ENCODE results near the gene OPCML. TPM values are rescaled to one million over a fixed set of nuclear protein-coding genes. Genes with fewer than 3 reads are reported as not detected.

OPCML gene
- total and polyA plus RNA-seq, 2 donors (not counting 1 experiment from before 2014, with no cell fraction given), result not detected

DNA sequence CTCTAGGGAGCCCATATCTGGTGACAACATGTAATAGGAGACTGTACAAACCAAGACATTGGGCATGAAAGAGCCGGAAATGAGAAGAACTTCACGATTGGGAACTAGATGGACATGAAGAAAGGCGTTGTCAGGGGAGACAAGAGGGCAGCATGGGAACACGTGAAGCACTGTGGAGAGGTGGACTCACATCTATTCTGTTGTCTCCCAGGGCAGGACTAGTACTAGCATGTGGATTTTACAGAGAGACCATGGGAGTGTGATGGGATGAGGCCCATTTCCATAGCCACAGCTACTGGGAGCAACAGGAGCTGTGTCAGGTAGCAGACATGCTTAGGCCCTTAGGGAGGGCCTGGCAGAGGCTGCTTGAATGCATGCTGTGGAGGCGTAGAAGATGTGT, 333.9 kb downstream of the OPCML start:
- TF ChIP-seq EZH2 (IDR thresholded peaks at IDR 0.05; ENCODE audit: borderline replicate concordance, insufficient read depth, low read depth, low read length, poor library complexity, severe bottlenecking), result no peak
- TF ChIP-seq, protein P1, sequence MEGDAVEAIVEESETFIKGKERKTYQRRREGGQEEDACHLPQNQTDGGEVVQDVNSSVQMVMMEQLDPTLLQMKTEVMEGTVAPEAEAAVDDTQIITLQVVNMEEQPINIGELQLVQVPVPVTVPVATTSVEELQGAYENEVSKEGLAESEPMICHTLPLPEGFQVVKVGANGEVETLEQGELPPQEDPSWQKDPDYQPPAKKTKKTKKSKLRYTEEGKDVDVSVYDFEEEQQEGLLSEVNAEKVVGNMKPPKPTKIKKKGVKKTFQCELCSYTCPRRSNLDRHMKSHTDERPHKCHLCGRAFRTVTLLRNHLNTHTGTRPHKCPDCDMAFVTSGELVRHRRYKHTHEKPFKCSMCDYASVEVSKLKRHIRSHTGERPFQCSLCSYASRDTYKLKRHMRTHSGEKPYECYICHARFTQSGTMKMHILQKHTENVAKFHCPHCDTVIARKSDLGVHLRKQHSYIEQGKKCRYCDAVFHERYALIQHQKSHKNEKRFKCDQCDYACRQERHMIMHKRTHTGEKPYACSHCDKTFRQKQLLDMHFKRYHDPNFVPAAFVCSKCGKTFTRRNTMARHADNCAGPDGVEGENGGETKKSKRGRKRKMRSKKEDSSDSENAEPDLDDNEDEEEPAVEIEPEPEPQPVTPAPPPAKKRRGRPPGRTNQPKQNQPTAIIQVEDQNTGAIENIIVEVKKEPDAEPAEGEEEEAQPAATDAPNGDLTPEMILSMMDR (IDR thresholded peaks at IDR 0.05), result no peak
- Mint-ChIP-seq H3K9me3 (ENCODE audit: insufficient read depth) (no peaks in the 10 kb centered on the region), H3K27ac (no peak overlapping the region), H3K4me1 (no peaks in the 10 kb centered on the region), H3K27me3 (peaks cover 3% of the 10 kb centered on the region), H3K4me3 (no peak overlapping the region)
- ChIA-PET CTCF (no interaction called here), POLR2A (no interaction called here)
- Histone ChIP-seq H3K27ac (ENCODE audit: low read length in 2 of 2) (no peak overlapping the region), H3K79me2 (ENCODE audit: control insufficient read depth, insufficient read depth, low read length) (no peaks in the 10 kb centered on the region), H3K4me2 (replicated peaks; ENCODE audit: low read depth, low read length, poor library complexity, severe bottlenecking) (no peak overlapping the region), H2AFZ (ENCODE audit: insufficient read depth, low read depth, low read length, poor library complexity, severe bottlenecking) (no peak overlapping the region), H3K9me3 (ENCODE audit: control extremely low read depth in 1 of 3, control insufficient read depth in 2 of 3, insufficient read depth in 1 of 3, low read length in 2 of 3) (peaks cover 0 to 3% (median 0%) of the 10 kb centered on the region in 3 donors), H4K20me1 (ENCODE audit: control insufficient read depth, insufficient read depth, low read length, poor library complexity, severe bottlenecking) (no peaks in the 10 kb centered on the region), H3K27me3 (replicated peaks in 1 of 4; ENCODE audit: control extremely low read depth in 1 of 4, control insufficient read depth in 3 of 4, insufficient read depth in 4 of 4, low read length in 3 of 4) (no peaks in the 10 kb centered on the region), H3K4me1 (ENCODE audit: control insufficient read depth in 2 of 2, insufficient read depth in 2 of 2, low read length in 2 of 2) (no peaks in the 10 kb centered on the region), H3K4me3 (ENCODE audit: control extremely low read depth in 1 of 5, extremely low read depth in 1 of 5, insufficient read depth in 1 of 5, low read depth in 2 of 5, low read length in 4 of 5) (no peak overlapping the region), H3K9ac (ENCODE audit: low read length) (no peak overlapping the region), H3K36me3 (replicated peaks in 1 of 2; ENCODE audit: control extremely low read depth in 1 of 2, control insufficient read depth in 1 of 2, extremely low read depth in 1 of 2, insufficient read depth in 2 of 2, low read length in 1 of 2) (no peaks in the 10 kb centered on the region)
- DNase-seq (no peak), ATAC-seq (ENCODE audit: low read depth) (no peak)
- intact Hi-C loops (cut with micrococcal nuclease), result no loop called here
- WGBS (ENCODE audit: insufficient coverage), result 83% methylated on average over 4 of the region's 5 CpGs

DNA sequence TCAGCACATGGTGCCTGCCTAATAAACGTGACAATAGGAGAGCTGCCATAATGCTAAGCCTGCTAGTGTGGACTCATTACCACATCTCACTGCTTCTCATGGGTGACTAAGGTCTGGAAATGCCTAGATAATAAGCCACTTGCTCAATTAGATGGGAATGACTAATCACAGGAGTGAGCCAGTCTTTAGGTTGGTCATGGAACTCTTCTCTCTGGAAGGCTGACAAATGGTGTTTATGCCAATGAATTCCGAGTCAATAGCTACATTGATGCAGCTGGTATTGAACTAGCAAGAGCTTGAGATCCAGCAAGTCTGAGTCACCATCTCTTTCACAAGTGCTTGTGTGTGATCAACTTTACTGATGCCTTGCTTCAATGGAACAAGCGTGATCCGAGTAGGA, 334.9 kb downstream of the OPCML start:
- ATAC-seq (ENCODE audit: low read depth) (no peak), DNase-seq (no peak)
- Histone ChIP-seq H3K4me2 (replicated peaks; ENCODE audit: low read depth, low read length, poor library complexity, severe bottlenecking) (no peak overlapping the region), H4K20me1 (ENCODE audit: control insufficient read depth, insufficient read depth, low read length, poor library complexity, severe bottlenecking) (no peaks in the 10 kb centered on the region), H3K9me3 (ENCODE audit: control extremely low read depth in 1 of 3, control insufficient read depth in 2 of 3, insufficient read depth in 1 of 3, low read length in 2 of 3) (peaks cover 0 to 3% (median 0%) of the 10 kb centered on the region in 3 donors), H3K27me3 (replicated peaks in 1 of 4; ENCODE audit: control extremely low read depth in 1 of 4, control insufficient read depth in 3 of 4, insufficient read depth in 4 of 4, low read length in 3 of 4) (no peaks in the 10 kb centered on the region), H3K9ac (ENCODE audit: low read length) (no peak overlapping the region), H2AFZ (ENCODE audit: insufficient read depth, low read depth, low read length, poor library complexity, severe bottlenecking) (no peak overlapping the region), H3K4me1 (ENCODE audit: control insufficient read depth in 2 of 2, insufficient read depth in 2 of 2, low read length in 2 of 2) (peaks cover 0 to 5% of the 10 kb centered on the region in 2 donors), H3K4me3 (ENCODE audit: control extremely low read depth in 1 of 5, extremely low read depth in 1 of 5, insufficient read depth in 1 of 5, low read depth in 2 of 5, low read length in 4 of 5) (no peak overlapping the region), H3K79me2 (ENCODE audit: control insufficient read depth, insufficient read depth, low read length) (no peaks in the 10 kb centered on the region), H3K36me3 (replicated peaks in 1 of 2; ENCODE audit: control extremely low read depth in 1 of 2, control insufficient read depth in 1 of 2, extremely low read depth in 1 of 2, insufficient read depth in 2 of 2, low read length in 1 of 2) (no peaks in the 10 kb centered on the region), H3K27ac (ENCODE audit: low read length in 2 of 2) (no peak overlapping the region)
- Mint-ChIP-seq H3K27ac (no peak overlapping the region), H3K9me3 (ENCODE audit: insufficient read depth) (no peaks in the 10 kb centered on the region), H3K27me3 (peaks cover 3% of the 10 kb centered on the region), H3K4me1 (peaks cover 1% of the 10 kb centered on the region), H3K4me3 (no peak overlapping the region)
- POLR2A ChIA-PET, result no interaction called here
- intact Hi-C loops (cut with micrococcal nuclease), result no loop called here
- TF ChIP-seq, protein P1 (IDR thresholded peaks at IDR 0.05), result no peak
- TF ChIP-seq EZH2 (IDR thresholded peaks at IDR 0.05; ENCODE audit: borderline replicate concordance, insufficient read depth, low read depth, low read length, poor library complexity, severe bottlenecking), result no peak
- 87% methylated on average over 3 of the region's 4 CpGs for WGBS (ENCODE audit: insufficient coverage)
- CTCF ChIA-PET, result no interaction called here
